GM19238 (cell line): ENCODE data around the gene KIF25.

Experiments
- DNase-seq: peaks from one replicate; pipeline ENCODE4 v3.0.0; 2011; ENCODE audit warnings: low spot score; ENCODE audit not compliant: insufficient read length

KIF25 gene, protein sequence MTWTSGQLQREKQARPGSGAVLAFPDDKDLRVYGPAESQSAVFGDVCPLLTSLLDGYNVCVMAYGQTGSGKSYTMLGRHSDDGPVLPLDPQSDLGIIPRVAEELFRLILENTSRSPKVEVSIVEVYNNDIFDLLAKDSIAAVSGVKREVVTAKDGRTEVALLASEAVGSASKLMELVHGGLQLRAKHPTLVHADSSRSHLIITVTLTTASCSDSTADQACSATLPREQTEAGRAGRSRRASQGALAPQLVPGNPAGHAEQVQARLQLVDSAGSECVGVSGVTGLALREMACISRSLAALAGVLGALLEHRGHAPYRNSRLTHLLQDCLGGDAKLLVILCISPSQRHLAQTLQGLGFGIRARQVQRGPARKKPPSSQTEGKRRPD

DNA sequence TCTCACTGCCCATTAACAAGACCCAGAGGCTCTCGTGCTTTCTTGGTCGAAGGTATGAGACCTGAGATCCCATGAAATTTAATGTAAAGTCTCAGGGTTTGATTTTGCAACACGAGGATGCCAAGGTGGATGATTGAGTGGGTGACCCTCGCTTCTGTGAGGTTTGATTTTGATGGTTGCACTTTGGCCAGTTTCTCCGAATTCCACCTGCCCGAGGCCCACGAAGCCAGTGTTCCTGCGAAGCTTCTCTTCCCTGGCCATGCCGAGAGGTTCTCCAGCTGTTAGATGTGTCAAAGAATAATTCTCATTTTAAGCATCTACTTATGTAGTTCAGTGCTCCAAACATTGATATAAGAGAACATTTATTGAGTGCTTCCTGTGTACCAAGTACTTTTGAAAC, at the start of gene KIF25:
TSS of gene KIF25 (plus strand) at position 30 of the 400 bp plus-strand sequence. CDS start 31,915 bp downstream, outside the sequence.
- DNase-seq: no peak

GRCh38 chr6:167947716-167948115, 49.8 kb upstream of the KIF25 start:
- no peak for DNase-seq

GRCh38 chr6:167948716-167949115, 48.8 kb upstream of the KIF25 start:
- DNase-seq: no peak

DNA sequence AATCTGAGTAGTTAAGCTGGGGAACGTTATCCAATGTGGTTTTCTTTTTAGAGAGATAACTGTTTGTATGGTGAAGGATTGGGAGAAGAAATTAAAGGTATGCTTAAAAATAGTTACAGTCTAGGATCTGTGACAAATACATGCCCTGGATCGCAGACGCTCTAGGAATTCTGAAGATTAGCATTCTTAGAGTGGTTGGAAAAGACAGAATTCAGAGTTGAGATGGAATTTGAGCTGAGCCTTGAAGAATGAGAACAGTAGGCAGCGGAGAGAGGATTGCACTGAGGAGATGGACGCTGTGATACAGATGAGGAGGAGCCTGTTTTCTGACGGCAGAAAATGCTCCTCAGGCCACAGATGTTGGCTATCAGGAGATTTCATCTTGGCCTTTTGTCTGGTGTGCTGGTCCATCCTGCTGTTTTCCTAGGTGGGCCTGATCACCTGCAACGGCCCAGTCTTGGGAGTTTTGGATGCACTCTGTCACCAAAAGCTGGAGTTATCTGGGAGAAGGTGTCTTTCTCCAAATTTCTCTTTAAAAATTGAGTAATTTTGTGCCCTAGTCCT, 48.3 kb upstream of the KIF25 start:
- DNase-seq: no peak

- DNase-seq: no peak
Measured at GRCh38 chr6:167951781-167952511, 45.5 kb upstream of the KIF25 start.

GRCh38 chr6:167952512-167952859, 45.0 kb upstream of the KIF25 start:
- DNase-seq: no peak

DNA sequence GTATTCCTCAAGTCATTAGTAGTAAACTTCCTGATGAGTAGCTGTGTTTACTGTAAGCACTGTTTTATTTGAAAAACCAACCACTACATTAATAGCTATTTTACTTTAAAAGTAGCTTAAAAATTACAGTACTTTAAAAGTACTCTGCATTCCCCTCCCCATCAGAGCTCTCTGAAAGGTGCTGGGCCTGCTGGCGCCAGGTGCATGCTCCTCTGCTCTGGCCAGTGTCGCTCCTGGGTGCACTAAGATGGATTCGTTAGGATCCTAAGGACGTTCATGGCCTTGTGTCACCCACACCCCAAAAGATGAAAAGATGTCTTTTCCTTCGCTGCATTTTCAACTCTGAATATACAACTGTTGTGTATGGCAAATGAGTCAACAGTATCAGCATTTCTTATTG, 43.9 kb upstream of the KIF25 start:
- no peak for DNase-seq

DNA sequence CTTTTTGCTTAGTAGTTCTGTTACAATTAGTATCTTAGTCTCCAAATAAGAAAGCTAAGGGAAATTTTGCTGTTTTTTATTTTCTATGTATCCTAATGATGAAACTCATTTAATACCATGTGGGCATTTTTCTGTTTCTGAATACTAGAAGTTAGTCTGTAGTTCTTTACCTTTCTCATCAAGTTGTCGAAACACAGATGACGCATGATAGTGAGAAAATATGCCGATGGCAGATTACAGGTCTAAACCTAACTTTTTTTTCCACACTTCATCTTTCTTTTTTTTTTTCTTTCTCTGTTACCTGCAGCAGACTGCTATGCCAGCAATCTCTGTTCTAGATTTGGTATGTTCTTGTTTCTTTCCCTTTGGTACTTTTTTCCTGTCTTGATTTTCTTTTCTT, 43.3 kb upstream of the KIF25 start:
- DNase-seq: no peak

GRCh38 chr6:167956491-167956890, 41.0 kb upstream of the KIF25 start:
- DNase-seq: no peak

- DNase-seq: no peak
Measured at GRCh38 chr6:167956983-167957492, 40.4 kb upstream of the KIF25 start.

DNA sequence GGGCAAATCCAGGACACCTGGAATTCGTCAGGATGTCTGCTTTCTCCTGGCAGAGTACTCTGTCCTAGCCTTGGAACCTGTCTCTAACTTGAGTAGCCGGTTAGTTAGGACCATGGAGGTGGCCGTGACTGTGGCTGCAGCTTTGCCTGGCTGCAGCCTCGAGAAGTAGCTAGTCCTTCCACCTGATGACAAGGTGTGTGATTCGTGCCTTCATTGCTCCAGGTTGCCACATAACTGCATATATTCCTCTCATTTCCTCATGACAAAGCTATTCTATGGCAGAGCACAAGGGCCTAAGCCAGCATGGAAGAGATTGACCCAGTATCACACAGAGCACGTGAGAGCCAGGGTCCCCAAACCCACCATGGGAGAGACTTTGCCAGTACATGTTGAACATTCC, 39.8 kb upstream of the KIF25 start:
- DNase-seq: no peak

DNA sequence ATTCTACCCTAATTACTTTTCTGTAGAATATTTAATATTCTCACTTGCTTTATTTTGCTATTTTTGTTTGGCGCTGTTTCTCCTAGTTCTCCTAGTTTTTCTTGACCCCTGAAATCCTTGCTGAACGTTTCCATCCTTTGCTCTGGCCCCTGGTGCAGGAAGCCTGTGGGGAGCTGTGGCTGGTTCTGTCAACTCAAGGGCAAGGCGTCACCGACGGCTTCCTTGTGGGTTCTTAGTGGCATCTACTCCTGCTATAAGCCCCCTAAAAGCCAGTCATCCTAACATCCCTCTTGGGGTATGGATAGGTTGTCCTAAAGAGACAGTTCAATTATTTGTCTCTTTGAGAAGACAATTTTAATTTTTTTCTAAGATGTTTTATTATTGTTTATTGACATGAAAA, 36.9 kb upstream of the KIF25 start:
- DNase-seq: no peak

GRCh38 chr6:167962711-167963110, 34.8 kb upstream of the KIF25 start:
- no peak for DNase-seq

- no peak for DNase-seq
Measured at GRCh38 chr6:167963589-167964057, 33.8 kb upstream of the KIF25 start.

DNA sequence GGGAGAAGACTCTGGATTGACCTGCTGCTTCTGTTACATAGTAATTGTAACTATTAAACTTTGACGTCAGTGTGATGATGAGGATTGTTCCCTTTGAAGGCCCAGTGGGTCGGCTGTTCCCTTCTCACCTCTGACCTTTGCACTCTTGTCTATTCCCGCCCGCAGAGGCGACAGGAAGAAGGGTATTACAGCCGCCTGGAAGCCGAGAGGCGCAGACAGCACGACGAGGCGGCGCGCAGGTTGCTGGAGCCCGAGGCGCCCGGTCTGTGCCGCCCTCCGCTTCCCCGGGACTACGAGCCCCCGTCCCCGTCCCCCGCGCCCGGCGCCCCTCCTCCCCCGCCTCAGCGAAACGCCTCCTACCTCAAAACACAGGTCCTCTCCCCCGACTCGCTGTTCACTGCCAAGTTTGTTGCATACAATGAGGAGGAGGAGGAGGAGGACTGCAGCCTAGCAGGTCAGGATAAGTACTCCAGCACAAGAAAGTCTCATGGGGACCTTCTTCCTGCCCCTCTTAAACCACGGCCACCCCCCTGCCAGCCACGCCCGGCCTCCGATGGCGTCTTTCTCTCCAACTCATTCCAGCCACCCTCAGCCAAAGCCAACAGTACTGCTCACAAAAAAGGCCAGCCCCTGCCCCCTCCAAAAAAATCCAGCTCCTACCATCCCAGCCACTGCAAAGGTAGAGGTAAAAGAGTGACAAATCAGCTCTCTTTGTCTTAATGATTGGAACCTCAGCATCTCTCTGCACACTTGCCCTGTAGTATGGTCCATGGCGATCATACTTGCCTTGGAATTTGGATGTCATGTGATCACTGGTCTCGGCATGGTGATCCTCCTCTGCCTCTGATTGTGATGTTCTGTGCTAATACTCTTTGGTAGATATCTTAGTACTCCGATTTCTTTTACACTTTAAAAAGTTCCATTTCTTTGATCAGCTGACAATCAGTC, 31.6 kb upstream of the KIF25 start:
- no peak for DNase-seq

DNA sequence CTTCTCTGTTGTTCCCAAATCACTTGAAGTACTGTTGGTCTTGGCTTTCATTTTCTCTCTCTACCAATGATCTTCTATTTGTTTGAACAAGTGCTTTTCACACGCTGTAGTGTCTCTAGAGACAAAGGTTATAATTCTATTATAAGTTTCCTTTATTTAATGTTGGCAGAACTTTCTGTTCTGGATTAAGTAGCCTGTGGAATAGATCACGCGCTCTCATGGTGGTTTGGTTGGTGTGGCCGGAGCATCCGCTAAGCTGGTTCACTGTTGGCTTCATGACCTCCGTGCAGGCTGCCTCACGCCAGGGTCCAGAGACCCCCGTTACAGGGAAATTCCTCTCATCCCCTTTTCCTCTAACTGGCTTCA, 30.9 kb upstream of the KIF25 start:
- DNase-seq: no peak

DNA sequence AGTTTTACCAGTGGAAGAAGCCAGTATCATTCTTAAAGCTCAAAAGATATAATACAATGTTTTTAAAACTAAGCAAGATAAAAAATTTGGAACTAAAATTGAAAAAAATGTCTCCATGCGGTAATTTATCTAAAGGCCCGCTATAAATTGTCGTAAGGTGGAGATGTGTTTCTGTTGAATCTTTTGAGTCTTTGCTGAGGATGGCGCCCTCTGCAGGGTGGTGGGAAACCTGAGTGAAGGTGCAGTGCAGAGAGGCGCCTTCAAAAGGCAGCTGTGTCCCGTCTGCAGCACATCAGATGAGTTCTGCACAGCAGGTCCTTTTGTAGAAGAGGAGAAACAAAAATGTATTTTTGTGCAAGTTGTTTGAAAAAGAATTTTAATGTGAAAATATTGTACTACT, 29.4 kb upstream of the KIF25 start:
- DNase-seq: no peak

DNA sequence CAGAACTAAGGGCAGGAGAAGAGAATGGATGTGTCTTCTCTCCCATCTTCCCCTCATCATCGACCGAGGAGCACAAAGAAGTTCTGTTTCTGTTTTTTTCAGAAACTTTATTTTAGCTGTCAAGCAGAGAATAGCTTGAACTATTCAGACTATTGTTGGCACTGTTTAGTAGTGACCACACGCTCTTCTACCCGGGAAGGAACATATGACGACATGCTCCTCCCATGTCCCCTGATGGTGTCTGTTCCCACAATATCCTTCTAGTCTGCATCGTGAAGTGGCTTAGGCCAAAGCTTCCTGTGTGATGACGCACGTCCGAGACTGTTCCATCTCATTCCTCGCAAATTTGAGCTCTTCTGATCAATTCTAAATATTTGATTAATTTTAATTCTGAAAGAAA, 27.2 kb upstream of the KIF25 start:
- DNase-seq: no peak

GRCh38 chr6:167972193-167972592, 25.3 kb upstream of the KIF25 start:
- no peak for DNase-seq

DNA sequence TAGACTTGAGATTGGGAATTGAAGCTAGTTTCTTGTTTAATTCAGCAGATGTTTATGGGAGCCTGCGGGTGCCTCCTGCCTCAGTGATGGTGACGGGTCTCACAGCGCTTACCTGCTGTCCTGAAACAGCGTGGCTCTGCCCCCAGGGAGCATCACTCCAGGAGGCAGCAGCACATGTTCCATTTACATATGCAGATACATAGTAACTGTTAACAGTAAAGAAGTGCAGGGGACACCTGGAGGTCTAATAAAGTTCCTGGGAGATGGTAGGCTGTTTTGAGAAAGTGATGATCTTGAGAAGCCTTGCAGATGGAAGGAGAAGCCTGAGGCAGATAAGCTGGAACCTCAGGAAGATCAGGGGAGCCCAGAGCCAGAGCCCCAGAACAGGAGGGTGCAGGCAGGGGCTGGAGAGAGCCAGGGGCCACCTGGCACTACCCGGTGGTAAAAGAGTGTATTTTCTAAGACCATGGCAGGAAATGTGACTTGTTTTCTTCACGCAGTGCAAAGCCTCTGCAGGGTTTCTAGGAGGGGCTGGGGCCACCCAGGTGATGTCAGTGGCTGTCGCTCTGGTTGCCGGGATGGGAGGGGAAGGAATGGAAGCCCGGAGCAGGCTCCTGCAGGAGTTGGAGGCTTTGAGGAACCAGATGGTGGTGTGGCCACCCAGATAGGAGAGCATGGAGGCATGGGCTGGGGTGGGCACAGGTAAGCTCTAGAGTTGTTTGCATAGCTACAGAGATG, 24.2 kb upstream of the KIF25 start:
- DNase-seq: no peak
